WTC11 (cell line): ENCODE data around the gene FERMT3. TPM values are rescaled to one million over a fixed set of nuclear protein-coding genes. Genes with fewer than 3 reads are reported as not detected.

Source experiments
- ATAC-seq: fragments of 200-7000 bp; cut with Tn5 transposase; 2 replicates; pipeline ENCODE4 v1.10.0; 2021; ENCODE audit warnings: mild to moderate bottlenecking, moderate library complexity
- CTCF ChIA-PET: fragments of 300-600 bp; sonication (Branson Sonifier 250); formaldehyde crosslinking; loops from one replicate; lab custom pipeline; 2021; ENCODE audit warnings: antibody characterized with exemption; lab: Charles Lee
- POLR2A ChIA-PET: fragments of 350-600 bp; sonication (Branson Sonifier 250); formaldehyde crosslinking; loops from one replicate; lab custom pipeline; 2021; ENCODE audit warnings: antibody characterized with exemption; lab: Charles Lee
- DNase-seq: peaks from one replicate; pipeline ENCODE4 v3.0.0; 2021; ENCODE audit warnings: low spot score
- H3K27ac Mint-ChIP-seq: 2 replicates; pipeline ENCODE4 v1.8.0; 2021; ENCODE audit warnings: mixed read lengths
- H3K27me3 Mint-ChIP-seq: 2 replicates; pipeline ENCODE4 v1.8.0; 2021; ENCODE audit warnings: low read depth, mild to moderate bottlenecking, moderate library complexity, mixed read lengths
- H3K36me3 Mint-ChIP-seq: 2 replicates; pipeline ENCODE4 v1.8.0; 2021; ENCODE audit warnings: mixed read lengths
- H3K4me1 Mint-ChIP-seq: 2 replicates; pipeline ENCODE4 v1.8.0; 2022; ENCODE audit warnings: mixed read lengths
- H3K4me3 Mint-ChIP-seq: 2 replicates; pipeline ENCODE4 v1.8.0; 2021; ENCODE audit warnings: mild to moderate bottlenecking, moderate library complexity, mixed read lengths
- H3K9me3 Mint-ChIP-seq: 2 replicates; pipeline ENCODE4 v1.8.0; 2021; ENCODE audit warnings: mixed read lengths
- CREB1 ChIP-seq: sonication (generic); formaldehyde crosslinking; IDR thresholded peaks from 2 replicates; pipeline ENCODE4 v1.8.0; 2023; ENCODE audit warnings: mild to moderate bottlenecking, missing genetic modification reagents
- CREM ChIP-seq: sonication (generic); formaldehyde crosslinking; IDR thresholded peaks from 2 replicates; pipeline ENCODE4 v1.8.1; 2022; ENCODE audit warnings: mild to moderate bottlenecking, missing genetic modification reagents, moderate library complexity
- CTCF ChIP-seq: fragments of 200-600 bp; IDR thresholded peaks from 2 replicates; pipeline ENCODE4 v1.8.0; 2022; ENCODE audit warnings: antibody characterized with exemption
- E2F5 ChIP-seq: sonication (generic); formaldehyde crosslinking; IDR thresholded peaks from 2 replicates; pipeline ENCODE4 v1.8.1; 2022; ENCODE audit warnings: mild to moderate bottlenecking, moderate library complexity, missing genetic modification reagents
- ELF4 ChIP-seq: sonication (generic); formaldehyde crosslinking; IDR thresholded peaks from 2 replicates; pipeline ENCODE4 v1.8.1; 2022; ENCODE audit warnings: low read depth, mild to moderate bottlenecking, moderate library complexity, missing genetic modification reagents
- GTF2I ChIP-seq: fragments of 250-450 bp; sonication (Bioruptor Pico); conservative IDR thresholded peaks from 2 replicates; pipeline ENCODE4 v1.4.0; 2021; ENCODE audit warnings: mild to moderate bottlenecking
- IRF2 ChIP-seq: sonication (generic); formaldehyde crosslinking; IDR thresholded peaks from 2 replicates; pipeline ENCODE4 v1.8.0; 2022; ENCODE audit warnings: low read depth, missing genetic modification reagents, borderline replicate concordance
- NR2C2 ChIP-seq: sonication (generic); formaldehyde crosslinking; IDR thresholded peaks from 2 replicates; pipeline ENCODE4 v1.8.0; 2022; ENCODE audit warnings: mild to moderate bottlenecking, missing genetic modification reagents
- NR3C1 ChIP-seq: sonication (generic); formaldehyde crosslinking; conservative IDR thresholded peaks from 2 replicates; pipeline ENCODE4 v1.8.1; 2023; ENCODE audit warnings: low read depth, mild to moderate bottlenecking, missing genetic modification reagents
- USF1 ChIP-seq: sonication (generic); formaldehyde crosslinking; IDR thresholded peaks from 2 replicates; pipeline ENCODE4 v1.8.0; 2022; ENCODE audit warnings: mild to moderate bottlenecking, missing genetic modification reagents
- ZBTB21 ChIP-seq: sonication (generic); formaldehyde crosslinking; IDR thresholded peaks from 2 replicates; pipeline ENCODE4 v1.8.1; 2023; ENCODE audit warnings: mild to moderate bottlenecking, missing genetic modification reagents, borderline replicate concordance
- ZNF138 ChIP-seq: sonication (generic); formaldehyde crosslinking; conservative IDR thresholded peaks from 2 replicates; pipeline ENCODE4 v1.8.1; 2022; ENCODE audit warnings: mild to moderate bottlenecking, moderate library complexity, missing genetic modification reagents
- ZNF263 ChIP-seq: sonication (generic); formaldehyde crosslinking; IDR thresholded peaks from 2 replicates; pipeline ENCODE4 v1.8.1; 2022; ENCODE audit warnings: low read depth, mild to moderate bottlenecking, moderate library complexity, missing genetic modification reagents
- ZNF416 ChIP-seq: fragments of 250-450 bp; sonication (Bioruptor Pico); IDR thresholded peaks from 2 replicates; pipeline ENCODE4 v1.9.0; 2021; ENCODE audit warnings: mild to moderate bottlenecking, inconsistent platforms
- total RNA-seq: library from RNA; stranded (reverse); gene quantifications from 3 replicates; pipeline ENCODE4 v1.2.3, GENCODE V29; 2021
- TF ChIP-seq, protein P1 (sequence below): sonication (generic); formaldehyde crosslinking; IDR thresholded peaks from 2 replicates; pipeline ENCODE4 v1.8.1; 2023; ENCODE audit warnings: mild to moderate bottlenecking, missing genetic modification reagents, borderline replicate concordance
- TF ChIP-seq, protein P2 (sequence below): sonication (generic); formaldehyde crosslinking; IDR thresholded peaks from 2 replicates; pipeline ENCODE4 v1.8.0; 2023; ENCODE audit warnings: mild to moderate bottlenecking, missing genetic modification reagents
- TF ChIP-seq, protein P3 (sequence below): fragments of 250-450 bp; sonication (Bioruptor Pico); IDR thresholded peaks from 2 replicates; pipeline ENCODE4 v1.9.0; 2021; ENCODE audit warnings: mild to moderate bottlenecking
- TF ChIP-seq, protein P4 (sequence below): fragments of 250-450 bp; sonication (Bioruptor Pico); IDR thresholded peaks from 2 replicates; pipeline ENCODE4 v1.8.0; 2021; ENCODE audit warnings: mild to moderate bottlenecking

The FERMT3 gene
- total RNA-seq, 1 experiment from 2014 or later, result 3.8 TPM

DNA sequence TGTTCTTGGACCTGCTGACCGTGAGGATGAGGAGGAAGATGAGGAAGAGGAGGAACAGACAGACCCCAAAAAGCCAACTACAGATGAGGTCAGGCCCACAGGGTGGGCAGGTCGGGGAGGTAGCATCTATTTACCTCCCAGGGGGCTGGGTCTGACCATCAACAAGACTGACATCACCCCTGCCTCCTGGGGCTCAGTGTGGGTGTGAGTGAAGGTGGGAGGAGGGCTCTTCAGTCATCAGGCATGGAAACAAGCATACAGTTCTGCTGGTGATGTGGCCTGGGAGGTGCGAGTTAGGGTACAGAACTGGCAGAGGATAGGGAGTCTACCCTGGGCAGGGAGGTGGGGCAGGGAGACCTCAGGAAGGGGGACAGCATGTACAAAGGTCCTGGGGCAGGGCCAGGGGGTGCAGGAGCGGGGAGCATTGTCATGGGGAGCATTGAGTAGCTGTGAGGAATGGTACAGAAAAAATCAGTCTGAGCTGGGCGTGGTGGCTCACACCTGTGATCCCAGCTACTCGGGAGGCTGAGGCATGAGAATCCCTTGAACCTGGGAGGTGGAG, 53.7 kb downstream of the FERMT3 start (continued):
- TF ChIP-seq, protein P1, sequence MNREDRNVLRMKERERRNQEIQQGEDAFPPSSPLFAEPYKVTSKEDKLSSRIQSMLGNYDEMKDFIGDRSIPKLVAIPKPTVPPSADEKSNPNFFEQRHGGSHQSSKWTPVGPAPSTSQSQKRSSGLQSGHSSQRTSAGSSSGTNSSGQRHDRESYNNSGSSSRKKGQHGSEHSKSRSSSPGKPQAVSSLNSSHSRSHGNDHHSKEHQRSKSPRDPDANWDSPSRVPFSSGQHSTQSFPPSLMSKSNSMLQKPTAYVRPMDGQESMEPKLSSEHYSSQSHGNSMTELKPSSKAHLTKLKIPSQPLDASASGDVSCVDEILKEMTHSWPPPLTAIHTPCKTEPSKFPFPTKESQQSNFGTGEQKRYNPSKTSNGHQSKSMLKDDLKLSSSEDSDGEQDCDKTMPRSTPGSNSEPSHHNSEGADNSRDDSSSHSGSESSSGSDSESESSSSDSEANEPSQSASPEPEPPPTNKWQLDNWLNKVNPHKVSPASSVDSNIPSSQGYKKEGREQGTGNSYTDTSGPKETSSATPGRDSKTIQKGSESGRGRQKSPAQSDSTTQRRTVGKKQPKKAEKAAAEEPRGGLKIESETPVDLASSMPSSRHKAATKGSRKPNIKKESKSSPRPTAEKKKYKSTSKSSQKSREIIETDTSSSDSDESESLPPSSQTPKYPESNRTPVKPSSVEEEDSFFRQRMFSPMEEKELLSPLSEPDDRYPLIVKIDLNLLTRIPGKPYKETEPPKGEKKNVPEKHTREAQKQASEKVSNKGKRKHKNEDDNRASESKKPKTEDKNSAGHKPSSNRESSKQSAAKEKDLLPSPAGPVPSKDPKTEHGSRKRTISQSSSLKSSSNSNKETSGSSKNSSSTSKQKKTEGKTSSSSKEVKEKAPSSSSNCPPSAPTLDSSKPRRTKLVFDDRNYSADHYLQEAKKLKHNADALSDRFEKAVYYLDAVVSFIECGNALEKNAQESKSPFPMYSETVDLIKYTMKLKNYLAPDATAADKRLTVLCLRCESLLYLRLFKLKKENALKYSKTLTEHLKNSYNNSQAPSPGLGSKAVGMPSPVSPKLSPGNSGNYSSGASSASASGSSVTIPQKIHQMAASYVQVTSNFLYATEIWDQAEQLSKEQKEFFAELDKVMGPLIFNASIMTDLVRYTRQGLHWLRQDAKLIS (CRISPR knock-in tag), result no peak
- TF ChIP-seq GTF2I (CRISPR knock-in tag) (no peak), CREM (CRISPR knock-in tag) (no peak), CREB1 (no peak), ELF4 (CRISPR knock-in tag) (no peak)

DNA sequence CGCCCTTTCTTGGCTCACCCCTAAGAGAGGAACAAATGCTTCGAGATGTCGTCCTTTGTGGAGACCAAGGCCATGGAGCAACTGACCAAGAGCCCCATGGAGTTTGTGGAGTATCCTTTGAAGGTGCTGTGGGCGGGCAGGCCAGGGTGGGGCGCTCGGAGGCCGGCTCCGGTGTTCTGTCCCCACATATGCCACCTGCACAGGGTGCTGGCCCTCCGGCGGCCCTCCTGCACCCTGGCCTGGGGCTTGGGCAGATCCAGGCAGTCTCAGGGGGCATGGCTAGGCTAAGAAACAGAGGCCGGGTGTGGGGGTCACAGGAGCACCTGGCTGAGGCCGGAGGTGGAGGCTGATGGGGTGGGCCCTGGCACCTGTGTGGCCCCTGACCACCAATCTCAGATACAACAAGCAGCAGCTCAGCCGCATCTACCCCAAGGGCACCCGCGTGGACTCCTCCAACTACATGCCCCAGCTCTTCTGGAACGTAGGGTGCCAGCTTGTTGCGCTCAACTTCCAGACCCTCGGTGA, 55.1 kb downstream of the FERMT3 start:
- ATAC-seq, result no peak
- ChIA-PET CTCF (interaction anchor here (1.5 kb wide), 1 partner anchor 11 kb away, joined by 4 read pairs; no protein-coding TSS in a partner anchor), POLR2A (interaction anchor here (1.0 kb wide), 1 partner anchor 9 kb away, joined by 3 read pairs; no protein-coding TSS in a partner anchor)

More for the DNA sequence above, 55.1 kb downstream of the FERMT3 start:
- Mint-ChIP-seq H3K9me3 (no peaks in the 10 kb centered on the region), H3K27ac (no peak overlapping the region), H3K36me3 (peaks cover 45% of the 10 kb centered on the region), H3K4me1 (no peaks in the 10 kb centered on the region; the same call in 1 of the 2 replicates), H3K27me3 (no peaks in the 10 kb centered on the region), H3K4me3 (no peak overlapping the region)
- TF ChIP-seq, protein P2, sequence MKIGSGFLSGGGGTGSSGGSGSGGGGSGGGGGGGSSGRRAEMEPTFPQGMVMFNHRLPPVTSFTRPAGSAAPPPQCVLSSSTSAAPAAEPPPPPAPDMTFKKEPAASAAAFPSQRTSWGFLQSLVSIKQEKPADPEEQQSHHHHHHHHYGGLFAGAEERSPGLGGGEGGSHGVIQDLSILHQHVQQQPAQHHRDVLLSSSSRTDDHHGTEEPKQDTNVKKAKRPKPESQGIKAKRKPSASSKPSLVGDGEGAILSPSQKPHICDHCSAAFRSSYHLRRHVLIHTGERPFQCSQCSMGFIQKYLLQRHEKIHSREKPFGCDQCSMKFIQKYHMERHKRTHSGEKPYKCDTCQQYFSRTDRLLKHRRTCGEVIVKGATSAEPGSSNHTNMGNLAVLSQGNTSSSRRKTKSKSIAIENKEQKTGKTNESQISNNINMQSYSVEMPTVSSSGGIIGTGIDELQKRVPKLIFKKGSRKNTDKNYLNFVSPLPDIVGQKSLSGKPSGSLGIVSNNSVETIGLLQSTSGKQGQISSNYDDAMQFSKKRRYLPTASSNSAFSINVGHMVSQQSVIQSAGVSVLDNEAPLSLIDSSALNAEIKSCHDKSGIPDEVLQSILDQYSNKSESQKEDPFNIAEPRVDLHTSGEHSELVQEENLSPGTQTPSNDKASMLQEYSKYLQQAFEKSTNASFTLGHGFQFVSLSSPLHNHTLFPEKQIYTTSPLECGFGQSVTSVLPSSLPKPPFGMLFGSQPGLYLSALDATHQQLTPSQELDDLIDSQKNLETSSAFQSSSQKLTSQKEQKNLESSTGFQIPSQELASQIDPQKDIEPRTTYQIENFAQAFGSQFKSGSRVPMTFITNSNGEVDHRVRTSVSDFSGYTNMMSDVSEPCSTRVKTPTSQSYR (CRISPR knock-in tag), result no peak
- TF ChIP-seq, protein P3, sequence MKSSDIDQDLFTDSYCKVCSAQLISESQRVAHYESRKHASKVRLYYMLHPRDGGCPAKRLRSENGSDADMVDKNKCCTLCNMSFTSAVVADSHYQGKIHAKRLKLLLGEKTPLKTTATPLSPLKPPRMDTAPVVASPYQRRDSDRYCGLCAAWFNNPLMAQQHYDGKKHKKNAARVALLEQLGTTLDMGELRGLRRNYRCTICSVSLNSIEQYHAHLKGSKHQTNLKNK (CRISPR knock-in tag), result no peak
- TF ChIP-seq ZNF416 (CRISPR knock-in tag) (no peak), NR2C2 (CRISPR knock-in tag) (no peak), E2F5 (no peak), ZBTB21 (CRISPR knock-in tag) (no peak), CTCF (no peak), NR3C1 (CRISPR knock-in tag) (no peak), USF1 (no peak), ZNF138 (CRISPR knock-in tag) (no peak), ZNF263 (CRISPR knock-in tag) (no peak), IRF2 (CRISPR knock-in tag) (no peak)
- TF ChIP-seq, protein P1 (CRISPR knock-in tag), result no peak
- TF ChIP-seq, protein P4, sequence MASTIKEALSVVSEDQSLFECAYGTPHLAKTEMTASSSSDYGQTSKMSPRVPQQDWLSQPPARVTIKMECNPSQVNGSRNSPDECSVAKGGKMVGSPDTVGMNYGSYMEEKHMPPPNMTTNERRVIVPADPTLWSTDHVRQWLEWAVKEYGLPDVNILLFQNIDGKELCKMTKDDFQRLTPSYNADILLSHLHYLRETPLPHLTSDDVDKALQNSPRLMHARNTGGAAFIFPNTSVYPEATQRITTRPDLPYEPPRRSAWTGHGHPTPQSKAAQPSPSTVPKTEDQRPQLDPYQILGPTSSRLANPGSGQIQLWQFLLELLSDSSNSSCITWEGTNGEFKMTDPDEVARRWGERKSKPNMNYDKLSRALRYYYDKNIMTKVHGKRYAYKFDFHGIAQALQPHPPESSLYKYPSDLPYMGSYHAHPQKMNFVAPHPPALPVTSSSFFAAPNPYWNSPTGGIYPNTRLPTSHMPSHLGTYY (CRISPR knock-in tag), result no peak
- no peak for DNase-seq
